Measurements from ENCODE around the gene TANGO6. TPM values are rescaled to one million over a fixed set of nuclear protein-coding genes. Genes with fewer than 3 reads are reported as not detected.
"Not testable (repeated sequence)": the region's sequence is repeated elsewhere in the genome, so short reads cannot be mapped to it uniquely, and the experiment has no call there.

Gene TANGO6
- polyA plus RNA-seq, 1 donor (not counting 4 experiments of a cell fraction or from before 2014, with no cell fraction given), result 13.1 TPM

DNA sequence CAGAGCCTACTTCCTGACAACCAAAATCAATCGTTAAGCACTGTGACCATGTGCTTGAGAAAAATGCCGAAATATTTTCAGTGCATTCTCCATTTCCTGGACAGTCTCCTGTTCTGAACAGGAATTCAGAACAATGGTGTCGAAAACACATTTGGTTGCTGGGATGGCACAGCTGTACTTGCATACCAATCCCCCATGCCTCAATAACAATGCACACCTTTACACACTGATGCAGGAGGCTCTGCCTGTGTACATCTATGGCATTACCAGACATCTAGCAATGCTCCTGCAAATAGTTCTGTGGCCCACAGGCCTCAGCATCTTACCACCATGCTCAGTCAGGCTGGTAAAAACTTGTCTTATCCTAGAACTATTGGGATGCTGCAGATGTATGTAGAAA lies 282.9 kb downstream of the TANGO6 start:
- peaks cover 3% of the 10 kb centered on the region for H3K9me1 ChIP-seq (ENCODE audit: control insufficient read depth, extremely low read depth, insufficient read depth, low read length)
- H3K36me3 ChIP-seq (ENCODE audit: control insufficient read depth in 2 of 2, extremely low read depth in 1 of 2, insufficient read depth in 2 of 2, low read length in 2 of 2), result peaks cover 4 to 9% of the 10 kb centered on the region in 2 experiments
- no peak overlapping the region for H3K4me3 ChIP-seq (ENCODE audit: control insufficient read depth in 2 of 3, extremely low read depth in 1 of 3, insufficient read depth in 2 of 3, low read depth in 1 of 3, low read length in 3 of 3)
- peaks cover 57% of the 10 kb centered on the region for H3K79me2 ChIP-seq (ENCODE audit: control insufficient read depth, insufficient read depth, low read length)
- peaks cover 10% of the 10 kb centered on the region for H3K4me1 ChIP-seq (ENCODE audit: control insufficient read depth, extremely low read depth, insufficient read depth, low read length)
- no peak overlapping the region for H3K9ac ChIP-seq (ENCODE audit: control insufficient read depth, extremely low read depth, insufficient read depth, low read length)
- dilution Hi-C loops (cut with MboI; ENCODE audit: extremely low pct_ligation_motif_present, low sequenced_read_pairs), result no loop called here
- no peaks in the 10 kb centered on the region for H3K27me3 ChIP-seq (ENCODE audit: control insufficient read depth, extremely low read depth, insufficient read depth, low read length)
- peaks cover 6% of the 10 kb centered on the region for H4K20me1 ChIP-seq (ENCODE audit: control insufficient read depth, extremely low read depth, insufficient read depth, low read length)
- TF ChIP-seq EZH2 (IDR thresholded peaks at IDR 0.05; ENCODE audit: low read length) (no peak), CTCF (optimal IDR thresholded peaks at IDR 0.05 in 1 of 3, IDR thresholded peaks at IDR 0.05 in 1 of 3, conservative IDR thresholded peaks at IDR 0.05 in 1 of 3; ENCODE audit: extremely low read depth in 1 of 3, insufficient read depth in 2 of 3, low read length in 3 of 3) (no peak)
- FAIRE-seq, result no peak
- no peak overlapping the region for H3K27ac ChIP-seq (ENCODE audit: control insufficient read depth, insufficient read depth, low read length)
- DNase-seq (ENCODE audit: low read depth, low spot score), result no peak
- H2AFZ ChIP-seq (ENCODE audit: control insufficient read depth, low read length), result no peak overlapping the region
- H3K4me2 ChIP-seq (ENCODE audit: control insufficient read depth, extremely low read depth, insufficient read depth, low read depth, low read length), result no peak overlapping the region
- no peaks in the 10 kb centered on the region for H3K9me3 ChIP-seq (ENCODE audit: control insufficient read depth, low read depth, low read length)

GRCh38 chr16:69126801-69127200 lies 283.5 kb downstream of the TANGO6 start:
- H3K9me1 ChIP-seq (ENCODE audit: control insufficient read depth, extremely low read depth, insufficient read depth, low read length); H4K20me1 ChIP-seq (ENCODE audit: control insufficient read depth, extremely low read depth, insufficient read depth, low read length); H2AFZ ChIP-seq (ENCODE audit: control insufficient read depth, low read length); H3K36me3 ChIP-seq (ENCODE audit: control insufficient read depth in 2 of 2, extremely low read depth in 1 of 2, insufficient read depth in 2 of 2, low read length in 2 of 2); H3K4me3 ChIP-seq (ENCODE audit: control insufficient read depth in 2 of 3, extremely low read depth in 1 of 3, insufficient read depth in 2 of 3, low read depth in 1 of 3, low read length in 3 of 3); H3K4me2 ChIP-seq (ENCODE audit: control insufficient read depth, extremely low read depth, insufficient read depth, low read depth, low read length); H3K27ac ChIP-seq (ENCODE audit: control insufficient read depth, insufficient read depth, low read length); H3K9ac ChIP-seq (ENCODE audit: control insufficient read depth, extremely low read depth, insufficient read depth, low read length); dilution Hi-C loops (cut with MboI; ENCODE audit: extremely low pct_ligation_motif_present, low sequenced_read_pairs); DNase-seq (ENCODE audit: low read depth, low spot score); FAIRE-seq; H3K9me3 ChIP-seq (ENCODE audit: control insufficient read depth, low read depth, low read length); H3K27me3 ChIP-seq (ENCODE audit: control insufficient read depth, extremely low read depth, insufficient read depth, low read length): not testable (repeated sequence)
- Histone ChIP-seq H3K4me1 (ENCODE audit: control insufficient read depth, extremely low read depth, insufficient read depth, low read length) (peaks cover 10% of the 10 kb centered on the region), H3K79me2 (ENCODE audit: control insufficient read depth, insufficient read depth, low read length) (peaks cover 62% of the 10 kb centered on the region)

DNA sequence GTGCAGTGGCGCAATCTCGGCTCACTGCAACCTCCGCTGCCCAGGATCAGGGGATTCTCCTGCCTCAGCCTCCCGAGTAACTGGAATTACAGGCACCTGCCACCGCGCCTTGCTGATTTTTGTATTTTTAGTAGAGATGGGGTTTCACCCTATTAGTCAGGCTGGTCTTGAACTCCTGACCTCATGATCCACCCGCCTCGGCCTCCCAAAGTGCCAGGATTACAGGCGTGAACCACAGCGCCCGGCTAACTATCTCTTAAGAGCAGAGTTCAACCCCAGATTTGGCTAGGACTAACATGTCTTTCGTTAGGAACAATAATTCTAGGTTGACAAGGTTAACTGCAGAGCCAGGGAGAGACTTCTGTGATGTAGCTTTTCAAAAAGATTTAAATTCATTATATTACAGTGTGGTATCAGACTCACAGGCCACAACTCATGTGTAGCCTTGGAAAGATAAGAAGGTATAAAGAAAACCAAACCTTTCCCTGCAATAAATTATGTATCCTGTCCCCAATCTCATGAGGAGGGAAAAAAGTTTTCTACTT lies 284.7 kb downstream of the TANGO6 start:
- H3K9me1 ChIP-seq (ENCODE audit: control insufficient read depth, extremely low read depth, insufficient read depth, low read length), result peaks cover 3% of the 10 kb centered on the region
- H3K9ac ChIP-seq (ENCODE audit: control insufficient read depth, extremely low read depth, insufficient read depth, low read length), result no peak overlapping the region
- TF ChIP-seq EZH2 (IDR thresholded peaks at IDR 0.05; ENCODE audit: low read length), result no peak
- no peak for TF ChIP-seq CTCF (optimal IDR thresholded peaks at IDR 0.05 in 1 of 3, IDR thresholded peaks at IDR 0.05 in 1 of 3, conservative IDR thresholded peaks at IDR 0.05 in 1 of 3; ENCODE audit: extremely low read depth in 1 of 3, insufficient read depth in 2 of 3, low read length in 3 of 3)
- H3K27me3 ChIP-seq (ENCODE audit: control insufficient read depth, extremely low read depth, insufficient read depth, low read length), result no peaks in the 10 kb centered on the region
- H3K4me3 ChIP-seq (ENCODE audit: control insufficient read depth in 2 of 3, extremely low read depth in 1 of 3, insufficient read depth in 2 of 3, low read depth in 1 of 3, low read length in 3 of 3), result no peak overlapping the region
- FAIRE-seq (no peak), DNase-seq (ENCODE audit: low read depth, low spot score) (no peak)
- H3K27ac ChIP-seq (ENCODE audit: control insufficient read depth, insufficient read depth, low read length), result no peak overlapping the region
- dilution Hi-C loops (cut with MboI; ENCODE audit: extremely low pct_ligation_motif_present, low sequenced_read_pairs), result no loop called here
- peaks cover 4 to 9% of the 10 kb centered on the region in 2 experiments for H3K36me3 ChIP-seq (ENCODE audit: control insufficient read depth in 2 of 2, extremely low read depth in 1 of 2, insufficient read depth in 2 of 2, low read length in 2 of 2)
- no peak overlapping the region for H3K4me2 ChIP-seq (ENCODE audit: control insufficient read depth, extremely low read depth, insufficient read depth, low read depth, low read length)
- peaks cover 69% of the 10 kb centered on the region for H3K79me2 ChIP-seq (ENCODE audit: control insufficient read depth, insufficient read depth, low read length)
- H3K9me3 ChIP-seq (ENCODE audit: control insufficient read depth, low read depth, low read length), result no peaks in the 10 kb centered on the region
- peaks cover 6% of the 10 kb centered on the region for H4K20me1 ChIP-seq (ENCODE audit: control insufficient read depth, extremely low read depth, insufficient read depth, low read length)
- H3K4me1 ChIP-seq (ENCODE audit: control insufficient read depth, extremely low read depth, insufficient read depth, low read length), result peaks cover 10% of the 10 kb centered on the region
- H2AFZ ChIP-seq (ENCODE audit: control insufficient read depth, low read length), result no peak overlapping the region

Data from keratinocyte (primary cell).